Measurements from ENCODE around the gene TMEM255B. TPM values are rescaled to one million over a fixed set of nuclear protein-coding genes. Genes with fewer than 3 reads are reported as not detected.
A peak's percentile ranks its signal among the peaks of the same experiment; 100 is the strongest.

TMEM255B gene
- total RNA-seq, 1 experiment from 2014 or later = 4.7 TPM

DNA sequence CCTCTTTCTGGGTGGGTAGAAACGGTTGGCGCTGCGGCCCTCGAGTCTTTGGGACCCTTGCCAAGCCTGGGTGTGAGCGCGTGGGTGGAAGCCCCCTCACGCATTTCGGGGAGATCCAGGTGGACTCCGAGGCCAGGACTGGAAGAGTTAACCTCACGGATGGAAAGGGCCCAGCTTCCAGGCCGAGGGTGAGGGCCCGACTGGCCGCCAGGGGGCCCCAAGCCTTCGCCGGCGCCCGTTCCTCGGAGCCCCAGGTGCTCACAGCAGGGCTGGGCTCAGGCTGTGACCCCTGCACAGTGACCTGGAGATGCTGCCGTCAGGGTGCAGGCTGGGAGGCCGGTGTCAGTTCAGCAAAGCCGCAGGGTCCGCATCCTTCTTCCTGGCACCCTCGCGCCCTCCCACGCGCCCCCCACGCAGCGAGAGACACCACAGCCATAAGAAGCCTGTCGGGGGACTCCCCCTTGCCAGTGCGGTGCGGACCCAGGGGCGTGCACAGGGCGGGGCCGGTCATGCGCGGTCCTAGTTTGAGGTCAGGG lies 34.2 kb upstream of the TMEM255B start:
- peaks cover 16% of the 10 kb centered on the region for H3K27me3 Mint-ChIP-seq (ENCODE audit: low read depth)
- DNase-seq (ENCODE audit: low spot score) (peak; percentile 76), ATAC-seq (peak; percentile 96)
- no peaks in the 10 kb centered on the region for H3K36me3 Mint-ChIP-seq
- H3K9me3 Mint-ChIP-seq = no peaks in the 10 kb centered on the region
- POLR2A ChIA-PET = no interaction called here
- peak overlapping the region; percentile 55 for H3K4me3 Mint-ChIP-seq
- no peaks in the 10 kb centered on the region; the same call in 1 of the 2 replicates for H3K4me1 Mint-ChIP-seq
- H3K27ac Mint-ChIP-seq = no peak overlapping the region
- CTCF ChIA-PET = interaction anchor here (0.6 to 2.0 kb wide), 17 partner anchors 11 to 222 kb away, joined by 3 to 15 read pairs (median 4); partner anchors contain the start of genes GRK1 and TMEM255B
- TF ChIP-seq, protein P1, sequence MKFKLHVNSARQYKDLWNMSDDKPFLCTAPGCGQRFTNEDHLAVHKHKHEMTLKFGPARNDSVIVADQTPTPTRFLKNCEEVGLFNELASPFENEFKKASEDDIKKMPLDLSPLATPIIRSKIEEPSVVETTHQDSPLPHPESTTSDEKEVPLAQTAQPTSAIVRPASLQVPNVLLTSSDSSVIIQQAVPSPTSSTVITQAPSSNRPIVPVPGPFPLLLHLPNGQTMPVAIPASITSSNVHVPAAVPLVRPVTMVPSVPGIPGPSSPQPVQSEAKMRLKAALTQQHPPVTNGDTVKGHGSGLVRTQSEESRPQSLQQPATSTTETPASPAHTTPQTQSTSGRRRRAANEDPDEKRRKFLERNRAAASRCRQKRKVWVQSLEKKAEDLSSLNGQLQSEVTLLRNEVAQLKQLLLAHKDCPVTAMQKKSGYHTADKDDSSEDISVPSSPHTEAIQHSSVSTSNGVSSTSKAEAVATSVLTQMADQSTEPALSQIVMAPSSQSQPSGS (CRISPR knock-in tag; IDR thresholded peaks at IDR 0.05; ENCODE audit: borderline replicate concordance, low read depth) = no peak
- 0 out of 2 replicates have a peak, but pooled peaks have one; percentile 27 for TF ChIP-seq FOXK1 (CRISPR knock-in tag; IDR thresholded peaks at IDR 0.05)
- TF ChIP-seq, protein P2, sequence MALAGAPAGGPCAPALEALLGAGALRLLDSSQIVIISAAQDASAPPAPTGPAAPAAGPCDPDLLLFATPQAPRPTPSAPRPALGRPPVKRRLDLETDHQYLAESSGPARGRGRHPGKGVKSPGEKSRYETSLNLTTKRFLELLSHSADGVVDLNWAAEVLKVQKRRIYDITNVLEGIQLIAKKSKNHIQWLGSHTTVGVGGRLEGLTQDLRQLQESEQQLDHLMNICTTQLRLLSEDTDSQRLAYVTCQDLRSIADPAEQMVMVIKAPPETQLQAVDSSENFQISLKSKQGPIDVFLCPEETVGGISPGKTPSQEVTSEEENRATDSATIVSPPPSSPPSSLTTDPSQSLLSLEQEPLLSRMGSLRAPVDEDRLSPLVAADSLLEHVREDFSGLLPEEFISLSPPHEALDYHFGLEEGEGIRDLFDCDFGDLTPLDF (CRISPR knock-in tag; IDR thresholded peaks at IDR 0.05) = no peak
- no peak for TF ChIP-seq NFATC4 (CRISPR knock-in tag; IDR thresholded peaks at IDR 0.05)
- no peak for TF ChIP-seq CBFB (CRISPR knock-in tag; IDR thresholded peaks at IDR 0.05; ENCODE audit: low read depth)
- TF ChIP-seq ETV6 (CRISPR knock-in tag; IDR thresholded peaks at IDR 0.05) = peak; percentile 49; the same call in 1 of the 2 replicates
- TF ChIP-seq ATF1 (CRISPR knock-in tag; IDR thresholded peaks at IDR 0.05) = no peak
- TF ChIP-seq MYBL2 (CRISPR knock-in tag; IDR thresholded peaks at IDR 0.05) = no peak
- no peak for TF ChIP-seq OVOL2 (CRISPR knock-in tag; IDR thresholded peaks at IDR 0.05; ENCODE audit: borderline replicate concordance)
- TF ChIP-seq, protein P3, sequence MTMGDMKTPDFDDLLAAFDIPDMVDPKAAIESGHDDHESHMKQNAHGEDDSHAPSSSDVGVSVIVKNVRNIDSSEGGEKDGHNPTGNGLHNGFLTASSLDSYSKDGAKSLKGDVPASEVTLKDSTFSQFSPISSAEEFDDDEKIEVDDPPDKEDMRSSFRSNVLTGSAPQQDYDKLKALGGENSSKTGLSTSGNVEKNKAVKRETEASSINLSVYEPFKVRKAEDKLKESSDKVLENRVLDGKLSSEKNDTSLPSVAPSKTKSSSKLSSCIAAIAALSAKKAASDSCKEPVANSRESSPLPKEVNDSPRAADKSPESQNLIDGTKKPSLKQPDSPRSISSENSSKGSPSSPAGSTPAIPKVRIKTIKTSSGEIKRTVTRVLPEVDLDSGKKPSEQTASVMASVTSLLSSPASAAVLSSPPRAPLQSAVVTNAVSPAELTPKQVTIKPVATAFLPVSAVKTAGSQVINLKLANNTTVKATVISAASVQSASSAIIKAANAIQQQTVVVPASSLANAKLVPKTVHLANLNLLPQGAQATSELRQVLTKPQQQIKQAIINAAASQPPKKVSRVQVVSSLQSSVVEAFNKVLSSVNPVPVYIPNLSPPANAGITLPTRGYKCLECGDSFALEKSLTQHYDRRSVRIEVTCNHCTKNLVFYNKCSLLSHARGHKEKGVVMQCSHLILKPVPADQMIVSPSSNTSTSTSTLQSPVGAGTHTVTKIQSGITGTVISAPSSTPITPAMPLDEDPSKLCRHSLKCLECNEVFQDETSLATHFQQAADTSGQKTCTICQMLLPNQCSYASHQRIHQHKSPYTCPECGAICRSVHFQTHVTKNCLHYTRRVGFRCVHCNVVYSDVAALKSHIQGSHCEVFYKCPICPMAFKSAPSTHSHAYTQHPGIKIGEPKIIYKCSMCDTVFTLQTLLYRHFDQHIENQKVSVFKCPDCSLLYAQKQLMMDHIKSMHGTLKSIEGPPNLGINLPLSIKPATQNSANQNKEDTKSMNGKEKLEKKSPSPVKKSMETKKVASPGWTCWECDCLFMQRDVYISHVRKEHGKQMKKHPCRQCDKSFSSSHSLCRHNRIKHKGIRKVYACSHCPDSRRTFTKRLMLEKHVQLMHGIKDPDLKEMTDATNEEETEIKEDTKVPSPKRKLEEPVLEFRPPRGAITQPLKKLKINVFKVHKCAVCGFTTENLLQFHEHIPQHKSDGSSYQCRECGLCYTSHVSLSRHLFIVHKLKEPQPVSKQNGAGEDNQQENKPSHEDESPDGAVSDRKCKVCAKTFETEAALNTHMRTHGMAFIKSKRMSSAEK (CRISPR knock-in tag; IDR thresholded peaks at IDR 0.05; ENCODE audit: borderline replicate concordance) = no peak
- TF ChIP-seq, protein P4, sequence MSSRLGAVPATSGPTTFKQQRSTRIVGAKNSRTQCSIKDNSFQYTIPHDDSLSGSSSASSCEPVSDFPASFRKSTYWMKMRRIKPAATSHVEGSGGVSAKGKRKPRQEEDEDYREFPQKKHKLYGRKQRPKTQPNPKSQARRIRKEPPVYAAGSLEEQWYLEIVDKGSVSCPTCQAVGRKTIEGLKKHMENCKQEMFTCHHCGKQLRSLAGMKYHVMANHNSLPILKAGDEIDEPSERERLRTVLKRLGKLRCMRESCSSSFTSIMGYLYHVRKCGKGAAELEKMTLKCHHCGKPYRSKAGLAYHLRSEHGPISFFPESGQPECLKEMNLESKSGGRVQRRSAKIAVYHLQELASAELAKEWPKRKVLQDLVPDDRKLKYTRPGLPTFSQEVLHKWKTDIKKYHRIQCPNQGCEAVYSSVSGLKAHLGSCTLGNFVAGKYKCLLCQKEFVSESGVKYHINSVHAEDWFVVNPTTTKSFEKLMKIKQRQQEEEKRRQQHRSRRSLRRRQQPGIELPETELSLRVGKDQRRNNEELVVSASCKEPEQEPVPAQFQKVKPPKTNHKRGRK (CRISPR knock-in tag; IDR thresholded peaks at IDR 0.05; ENCODE audit: borderline replicate concordance) = no peak
- TF ChIP-seq EMX1 (CRISPR knock-in tag; IDR thresholded peaks at IDR 0.05) = no peak
- TF ChIP-seq, protein P5, sequence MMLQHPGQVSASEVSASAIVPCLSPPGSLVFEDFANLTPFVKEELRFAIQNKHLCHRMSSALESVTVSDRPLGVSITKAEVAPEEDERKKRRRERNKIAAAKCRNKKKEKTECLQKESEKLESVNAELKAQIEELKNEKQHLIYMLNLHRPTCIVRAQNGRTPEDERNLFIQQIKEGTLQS (CRISPR knock-in tag; conservative IDR thresholded peaks at IDR 0.05) = no peak
- TF ChIP-seq, protein P6, sequence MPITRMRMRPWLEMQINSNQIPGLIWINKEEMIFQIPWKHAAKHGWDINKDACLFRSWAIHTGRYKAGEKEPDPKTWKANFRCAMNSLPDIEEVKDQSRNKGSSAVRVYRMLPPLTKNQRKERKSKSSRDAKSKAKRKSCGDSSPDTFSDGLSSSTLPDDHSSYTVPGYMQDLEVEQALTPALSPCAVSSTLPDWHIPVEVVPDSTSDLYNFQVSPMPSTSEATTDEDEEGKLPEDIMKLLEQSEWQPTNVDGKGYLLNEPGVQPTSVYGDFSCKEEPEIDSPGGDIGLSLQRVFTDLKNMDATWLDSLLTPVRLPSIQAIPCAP (CRISPR knock-in tag; IDR thresholded peaks at IDR 0.05) = no peak
- TF ChIP-seq, protein P7, sequence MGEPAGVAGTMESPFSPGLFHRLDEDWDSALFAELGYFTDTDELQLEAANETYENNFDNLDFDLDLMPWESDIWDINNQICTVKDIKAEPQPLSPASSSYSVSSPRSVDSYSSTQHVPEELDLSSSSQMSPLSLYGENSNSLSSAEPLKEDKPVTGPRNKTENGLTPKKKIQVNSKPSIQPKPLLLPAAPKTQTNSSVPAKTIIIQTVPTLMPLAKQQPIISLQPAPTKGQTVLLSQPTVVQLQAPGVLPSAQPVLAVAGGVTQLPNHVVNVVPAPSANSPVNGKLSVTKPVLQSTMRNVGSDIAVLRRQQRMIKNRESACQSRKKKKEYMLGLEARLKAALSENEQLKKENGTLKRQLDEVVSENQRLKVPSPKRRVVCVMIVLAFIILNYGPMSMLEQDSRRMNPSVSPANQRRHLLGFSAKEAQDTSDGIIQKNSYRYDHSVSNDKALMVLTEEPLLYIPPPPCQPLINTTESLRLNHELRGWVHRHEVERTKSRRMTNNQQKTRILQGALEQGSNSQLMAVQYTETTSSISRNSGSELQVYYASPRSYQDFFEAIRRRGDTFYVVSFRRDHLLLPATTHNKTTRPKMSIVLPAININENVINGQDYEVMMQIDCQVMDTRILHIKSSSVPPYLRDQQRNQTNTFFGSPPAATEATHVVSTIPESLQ (CRISPR knock-in tag; IDR thresholded peaks at IDR 0.05) = no peak
- TF ChIP-seq NR1H2 (CRISPR knock-in tag; IDR thresholded peaks at IDR 0.05) = no peak
- TF ChIP-seq SP1 (CRISPR knock-in tag; conservative IDR thresholded peaks at IDR 0.05) = peak; percentile 100
- TF ChIP-seq NR2C2 (CRISPR knock-in tag; IDR thresholded peaks at IDR 0.05) = no peak
- TF ChIP-seq, protein P8, sequence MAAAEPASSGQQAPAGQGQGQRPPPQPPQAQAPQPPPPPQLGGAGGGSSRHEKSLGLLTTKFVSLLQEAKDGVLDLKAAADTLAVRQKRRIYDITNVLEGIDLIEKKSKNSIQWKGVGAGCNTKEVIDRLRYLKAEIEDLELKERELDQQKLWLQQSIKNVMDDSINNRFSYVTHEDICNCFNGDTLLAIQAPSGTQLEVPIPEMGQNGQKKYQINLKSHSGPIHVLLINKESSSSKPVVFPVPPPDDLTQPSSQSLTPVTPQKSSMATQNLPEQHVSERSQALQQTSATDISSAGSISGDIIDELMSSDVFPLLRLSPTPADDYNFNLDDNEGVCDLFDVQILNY (CRISPR knock-in tag; IDR thresholded peaks at IDR 0.05) = no peak
- TF ChIP-seq ZNF263 (CRISPR knock-in tag; IDR thresholded peaks at IDR 0.05; ENCODE audit: low read depth) = no peak
- no peak for TF ChIP-seq ZNF138 (CRISPR knock-in tag; conservative IDR thresholded peaks at IDR 0.05)
- TF ChIP-seq HMGA2 (CRISPR knock-in tag; IDR thresholded peaks at IDR 0.05) = no peak
- 0 out of 2 replicates have a peak, but pooled peaks have one; percentile 28 for TF ChIP-seq TCF7 (CRISPR knock-in tag; IDR thresholded peaks at IDR 0.05; ENCODE audit: low read depth)
- TF ChIP-seq FOXP1 (CRISPR knock-in tag; IDR thresholded peaks at IDR 0.05; ENCODE audit: borderline replicate concordance) = peak; percentile 53; the same call in 1 of the 2 replicates
- no peak for TF ChIP-seq SMAD3 (CRISPR knock-in tag; IDR thresholded peaks at IDR 0.05; ENCODE audit: borderline replicate concordance)
- no peak for TF ChIP-seq IRF2 (CRISPR knock-in tag; IDR thresholded peaks at IDR 0.05; ENCODE audit: borderline replicate concordance, low read depth)
